PC-9 (cell line): ENCODE measurements around the gene SEC11A. TPM values are rescaled to one million over a fixed set of nuclear protein-coding genes. Genes with fewer than 3 reads are reported as not detected.
A peak's percentile ranks its signal among the peaks of the same experiment; 100 is the strongest.

ENCODE experiments used
- Bru-seq: library from RNA; stranded (reverse); fragments of 400-500 nt; gene quantifications from one replicate; lab custom pipeline; 2021; lab: Mats Ljungman, UMichigan
- BruChase-seq, 2 experiments: library from RNA; stranded (reverse); fragments of 400-500 nt; gene quantifications; one replicate each; lab custom pipeline; 2021; lab: Mats Ljungman, UMichigan
- BruUV-seq: library from RNA; stranded (reverse); fragments of 400-500 nt; replicated peaks from 2 replicates; lab custom pipeline; 2021; lab: Mats Ljungman, UMichigan
- CTCF ChIA-PET: fragments of 300-600 bp; sonication (Branson Sonifier 250); formaldehyde crosslinking; loops from one replicate; lab custom pipeline; 2022; ENCODE audit warnings: antibody characterized with exemption; lab: Charles Lee
- POLR2A ChIA-PET: fragments of 300-600 bp; sonication (Branson Sonifier 250); formaldehyde crosslinking; loops from one replicate; lab custom pipeline; 2022; ENCODE audit warnings: antibody characterized with exemption; ENCODE audit not compliant: unreplicated experiment; lab: Charles Lee
- DNase-seq, 2 experiments: peaks; one replicate each; pipeline versions ENCODE4 v3.0.0 to v3.0.0-alpha.2; 2015 to 2022; ENCODE audit warnings: mixed read lengths in 1 of 2
- H2AFZ ChIP-seq: fragments of 200-600 bp; sonication (generic); 2 replicates; pipeline ENCODE4 v1.8.1; 2017; ENCODE audit warnings: antibody characterized with exemption
- H3F3A ChIP-seq: fragments of 200-600 bp; sonication (generic); 2 replicates; pipeline ENCODE4 v1.8.1; 2017; ENCODE audit warnings: antibody characterized with exemption, mild to moderate bottlenecking, low read depth; ENCODE audit not compliant: insufficient read depth
- H3K27ac ChIP-seq: fragments of 200-600 bp; sonication (generic); 2 replicates; pipeline ENCODE4 v1.6.1; 2016; ENCODE audit warnings: mixed run types
- H3K27me3 ChIP-seq: fragments of 200-600 bp; sonication (generic); 2 replicates; pipeline ENCODE4 v1.6.1; 2016; ENCODE audit warnings: low read depth, mixed run types; ENCODE audit not compliant: insufficient read depth
- H3K36me3 ChIP-seq: fragments of 200-600 bp; sonication (generic); 2 replicates; pipeline ENCODE4 v1.6.1; 2016; ENCODE audit warnings: low read depth, mixed run types
- H3K4me1 ChIP-seq: fragments of 200-600 bp; sonication (generic); replicated peaks from 2 replicates; pipeline ENCODE4 v1.6.1; 2016; ENCODE audit warnings: mixed run types; ENCODE audit not compliant: insufficient read depth
- H3K4me2 ChIP-seq: fragments of 200-600 bp; sonication (generic); 2 replicates; pipeline ENCODE4 v1.6.1; 2017; ENCODE audit warnings: mixed run types
- H3K4me3 ChIP-seq: fragments of 200-600 bp; sonication (generic); 2 replicates; pipeline ENCODE4 v1.6.1; 2016; ENCODE audit warnings: mixed run types
- H3K79me2 ChIP-seq: fragments of 200-600 bp; sonication (generic); 2 replicates; pipeline ENCODE4 v1.6.1; 2017; ENCODE audit warnings: low read depth, mixed run types
- H3K9me2 ChIP-seq: fragments of 200-600 bp; sonication (generic); 2 replicates; pipeline ENCODE4 v1.8.1; 2017; ENCODE audit warnings: mild to moderate bottlenecking; ENCODE audit not compliant: insufficient read depth
- H3K9me3 ChIP-seq: fragments of 200-600 bp; sonication (generic); 2 replicates; pipeline ENCODE4 v1.8.1; 2016; ENCODE audit warnings: low read depth; ENCODE audit not compliant: insufficient read depth
- H4K20me1 ChIP-seq: fragments of 200-600 bp; sonication (generic); 2 replicates; pipeline ENCODE4 v1.8.1; 2017; ENCODE audit not compliant: insufficient read depth
- CTCF ChIP-seq: fragments of 200-600 bp; sonication (generic); conservative IDR thresholded peaks from 2 replicates; pipeline ENCODE4 v1.6.1; 2017; ENCODE audit warnings: mixed run types, antibody characterized with exemption, mild to moderate bottlenecking, moderate library complexity
- EZH2 ChIP-seq: fragments of 200-600 bp; sonication (generic); IDR thresholded peaks from 2 replicates; pipeline ENCODE4 v1.8.0; 2017; ENCODE audit warnings: antibody characterized with exemption, low read depth
- intact Hi-C: fragments of 100-400 bp; cut with micrococcal nuclease; formaldehyde crosslinking; loops from one replicate; pipeline ENCODE4 v1.10.0; 2022; ENCODE audit not compliant: unreplicated experiment
- long read RNA-seq: library from polyadenylated mRNA; stranded (forward); transcript quantifications from one replicate; pipeline ENCODE4 v2.0.0, GENCODE V29; 2022
- total RNA-seq: library from RNA; stranded (reverse); gene quantifications from 2 replicates; pipeline ENCODE4 v1.2.3, GENCODE V29; 2021

Gene SEC11A
- total RNA-seq (146 and 174 TPM in 2 replicates), Bru-seq, nascent RNA (percentile 92 among the genes with signal in this experiment), BruChase-seq, experiment 1, labeled RNA remaining after a 2-hour chase (percentile 85 among the genes with signal in this experiment), BruChase-seq, experiment 2, labeled RNA remaining after a 6-hour chase (percentile 85 among the genes with signal in this experiment)
- long read RNA-seq, transcript SEC11A-202 (7 exons, 1,223 nt), result minor isoform, 5 of 187 reads
- long read RNA-seq, transcript SEC11A-207 (1 exons, 2,204 nt), result minor isoform, 6 of 187 reads
- long read RNA-seq, transcript SEC11A-205 (5 exons, 882 nt), result minor isoform, 8 of 187 reads
- long read RNA-seq, transcript SEC11A-201 (6 exons, 1,656 nt), result major isoform, 151 of 187 reads
- long read RNA-seq, partial matches to known transcripts, result 3 of 187 reads
- long read RNA-seq, other reads (novel, unspliced or antisense), result 6 of 187 reads

DNA sequence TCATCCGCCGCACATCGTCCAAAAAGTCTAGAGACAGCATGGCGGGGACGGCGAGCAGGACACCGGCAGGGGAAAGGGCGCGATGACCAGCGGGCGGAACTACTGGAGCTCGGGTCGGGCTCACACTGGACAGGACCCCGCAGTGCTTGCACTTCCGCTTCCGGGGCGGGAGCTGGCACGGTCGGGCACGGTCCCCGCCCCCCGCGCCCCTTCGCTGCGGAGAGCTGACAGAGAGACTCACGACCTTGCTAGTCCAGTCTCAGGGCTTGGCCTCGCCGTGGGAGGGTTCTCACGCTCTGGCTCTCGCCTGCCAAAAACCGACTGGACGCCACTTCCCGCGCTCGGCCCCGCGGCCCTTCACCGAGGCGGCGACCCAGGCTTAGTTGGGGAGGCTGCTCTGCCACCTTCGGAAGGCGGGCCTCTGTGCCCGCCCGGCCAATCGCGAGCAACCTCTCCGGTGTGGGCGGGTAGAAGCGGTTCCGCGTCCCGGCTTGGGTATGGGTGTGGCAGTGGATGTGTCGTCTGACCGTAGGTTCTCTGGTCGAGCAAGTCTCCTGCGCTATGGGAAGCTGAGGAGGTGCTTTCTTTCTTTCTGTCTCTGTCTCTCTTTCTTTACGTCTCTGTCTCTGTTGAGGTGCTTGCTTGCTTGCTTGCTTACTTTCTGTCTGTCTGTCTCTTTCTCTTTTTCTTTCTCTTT is at the start of gene SEC11A:
Gene SEC11A (minus strand): TSS at position 104 of the 697 bp plus-strand sequence. CDS start 64 bp downstream, at position 40.
- no peaks in the 10 kb centered on the region for H3K9me2 ChIP-seq
- intact Hi-C loops, result loop anchor here (1.0 to 5.0 kb wide), 3 partner anchors 19 to 114 kb away; partner anchors contain the start of genes ZNF592 and ZSCAN2
- H3K79me2 ChIP-seq, result peaks cover 57% of the 10 kb centered on the region
- peak within 1 kb of the TSS; percentile 85 for H2AFZ ChIP-seq
- H3F3A ChIP-seq, result peaks cover 19% of the 10 kb centered on the region; the same call in 1 of the 2 replicates
- ChIA-PET CTCF (interaction anchor here (1.1 to 1.6 kb wide), 2 partner anchors 13 to 31 kb away, joined by 3 to 8 read pairs; no protein-coding TSS in a partner anchor), POLR2A (interaction anchor here (0.6 to 1.9 kb wide), 8 partner anchors 9 to 232 kb away, joined by 3 to 31 read pairs (median 4); no protein-coding TSS in a partner anchor)
- H3K9me3 ChIP-seq, result no peaks in the 10 kb centered on the region
- peak within 1 kb of the TSS; percentile 67 for H3K4me3 ChIP-seq
- peaks cover 11% of the 10 kb centered on the region; the same call in 1 of the 2 replicates for H3K36me3 ChIP-seq
- peak within 1 kb of the TSS; percentile 94 for H3K4me2 ChIP-seq
- TF ChIP-seq CTCF, result no peak
- no TSS peak for BruUV-seq
- H4K20me1 ChIP-seq, result peaks cover 37% of the 10 kb centered on the region
- no peaks in the 10 kb centered on the region for H3K27me3 ChIP-seq
- DNase-seq, result peak; percentile 91 to 95
- H3K27ac ChIP-seq, result peak within 1 kb of the TSS; percentile 85
- peaks cover 15% of the 10 kb centered on the region for H3K4me1 ChIP-seq

DNA sequence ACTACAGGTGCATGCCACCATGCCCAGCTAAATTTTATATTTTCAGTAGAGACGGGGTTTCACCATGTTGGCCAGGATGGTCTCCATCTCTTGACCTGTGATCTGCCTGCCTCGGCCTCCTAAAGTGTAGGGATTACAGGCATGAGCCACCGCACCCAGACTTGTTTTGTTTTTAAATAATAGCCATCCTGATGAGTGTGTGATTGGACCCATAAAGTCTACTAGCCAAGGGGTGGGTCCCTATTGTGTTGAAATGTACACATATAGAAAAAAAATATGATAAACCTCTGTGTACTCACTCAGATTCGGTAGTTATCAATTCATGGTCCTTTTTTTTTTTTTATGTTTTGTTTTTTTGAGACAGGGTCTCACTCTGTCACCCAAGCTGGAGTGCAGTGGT is 49.7 kb upstream of the SEC11A start:
- H3K79me2 ChIP-seq, result peaks cover 89% of the 10 kb centered on the region
- no peak overlapping the region for H3K27ac ChIP-seq
- no peak for DNase-seq
- intact Hi-C loops, result no loop called here
- H3K36me3 ChIP-seq, result no peaks in the 10 kb centered on the region; the same call in 1 of the 2 replicates
- H3K9me2 ChIP-seq, result no peaks in the 10 kb centered on the region
- H2AFZ ChIP-seq, result no peak overlapping the region
- no peak overlapping the region for H3K4me3 ChIP-seq
- H3K9me3 ChIP-seq, result no peaks in the 10 kb centered on the region
- CTCF ChIA-PET, result no interaction called here
- TF ChIP-seq CTCF, result no peak
- peaks cover 24% of the 10 kb centered on the region; the same call in 1 of the 2 replicates for H4K20me1 ChIP-seq
- peaks cover 6% of the 10 kb centered on the region; the same call in 1 of the 2 replicates for H3F3A ChIP-seq
- no peak overlapping the region for H3K4me2 ChIP-seq
- no TSS peak for BruUV-seq
- H3K4me1 ChIP-seq, result no peaks in the 10 kb centered on the region
- POLR2A ChIA-PET, result no interaction called here
- no peaks in the 10 kb centered on the region for H3K27me3 ChIP-seq

DNA sequence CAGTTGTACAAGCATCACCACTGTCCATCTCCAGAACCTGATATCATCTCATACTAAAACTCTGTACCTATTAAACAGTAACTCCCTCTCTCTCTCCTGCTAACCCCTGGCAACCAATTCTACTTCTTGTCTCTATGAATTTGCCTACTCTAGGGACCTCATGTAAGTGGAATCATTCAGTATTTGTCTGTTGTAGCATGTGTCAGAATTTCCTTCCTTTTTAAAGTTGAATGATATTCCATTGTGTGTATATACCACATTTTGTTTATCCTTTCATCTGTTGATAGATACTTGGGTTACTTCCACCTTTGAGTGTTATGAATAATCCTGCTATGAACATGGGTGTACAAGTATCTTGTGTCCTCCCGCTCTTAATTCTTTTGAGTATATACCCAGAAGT is 49.0 kb upstream of the SEC11A start:
- Histone ChIP-seq H3K9me3 (no peaks in the 10 kb centered on the region), H3K4me1 (no peaks in the 10 kb centered on the region), H3K9me2 (no peaks in the 10 kb centered on the region), H4K20me1 (peaks cover 29% of the 10 kb centered on the region), H3K27ac (no peak overlapping the region), H3K4me3 (no peak overlapping the region), H2AFZ (no peak overlapping the region), H3F3A (peaks cover 6% of the 10 kb centered on the region; the same call in 1 of the 2 replicates), H3K79me2 (peaks cover 93% of the 10 kb centered on the region), H3K36me3 (no peaks in the 10 kb centered on the region; the same call in 1 of the 2 replicates), H3K4me2 (no peak overlapping the region), H3K27me3 (no peaks in the 10 kb centered on the region)
- no peak for DNase-seq
- BruUV-seq, result no TSS peak
- ChIA-PET CTCF (interaction anchor here (1.1 kb wide), 1 partner anchor 45 kb away, joined by 6 read pairs; no protein-coding TSS in a partner anchor), POLR2A (no interaction called here)
- no peak for TF ChIP-seq CTCF
- no peak for TF ChIP-seq EZH2
- intact Hi-C loops, result no loop called here
